Mesenchymal stem cell (in vitro differentiated cells and primary cell): ENCODE measurements around the gene P2RX4.

ENCODE experiments used
- DNase-seq: peaks from one replicate; pipeline ENCODE4 v3.0.0-alpha.2; 2013
- H2AFZ ChIP-seq: one replicate; pipeline ENCODE4 v1.6.1; 2013; ENCODE audit warnings: low read depth, mild to moderate bottlenecking, control low read depth, inconsistent platforms, low read length, moderate library complexity
- H2AK5ac ChIP-seq: 2 replicates; pipeline ENCODE4 v1.6.1; 2013; ENCODE audit warnings: low read length, moderate library complexity, mild to moderate bottlenecking, inconsistent platforms; ENCODE audit not compliant: severe bottlenecking
- H2BK120ac ChIP-seq: one replicate; pipeline ENCODE4 v1.6.1; 2013; ENCODE audit warnings: low read depth, mild to moderate bottlenecking, inconsistent platforms, low read length, moderate library complexity
- H2BK12ac ChIP-seq, 2 experiments: one replicate each; pipeline ENCODE4 v1.6.1; 2013; ENCODE audit warnings: inconsistent platforms in 2 of 2, low read length in 2 of 2, mild to moderate bottlenecking in 2 of 2, moderate library complexity in 2 of 2, control low read depth in 1 of 2
- H2BK15ac ChIP-seq: one replicate; pipeline ENCODE4 v1.6.1; 2013; ENCODE audit warnings: mild to moderate bottlenecking, low read depth, inconsistent platforms; ENCODE audit not compliant: poor library complexity, severe bottlenecking
- H2BK5ac ChIP-seq: 2 replicates; pipeline ENCODE4 v1.6.1; 2013; ENCODE audit warnings: low read depth, mild to moderate bottlenecking, low read length, control low read depth, inconsistent platforms; ENCODE audit not compliant: poor library complexity, severe bottlenecking
- H3K14ac ChIP-seq, 2 experiments: one replicate each; pipeline ENCODE4 v1.6.1; 2013; ENCODE audit warnings: inconsistent platforms in 2 of 2, low read length in 2 of 2, control low read depth in 1 of 2, mild to moderate bottlenecking in 1 of 2, moderate library complexity in 1 of 2
- H3K18ac ChIP-seq, 2 experiments: one replicate each; pipeline ENCODE4 v1.6.1; 2013; ENCODE audit warnings: inconsistent platforms in 2 of 2, low read length in 2 of 2, control low read depth in 1 of 2, low read depth in 1 of 2, mild to moderate bottlenecking in 1 of 2
- H3K23ac ChIP-seq, 2 experiments: one replicate each; pipeline ENCODE4 v1.6.1; 2013; ENCODE audit warnings: inconsistent platforms in 2 of 2, low read length in 2 of 2, mild to moderate bottlenecking in 2 of 2, moderate library complexity in 2 of 2, control low read depth in 1 of 2
- H3K27ac ChIP-seq: 2 replicates; pipeline ENCODE4 v1.5.1; 2013; ENCODE audit warnings: mild to moderate bottlenecking, moderate library complexity, low read length, control low read depth, inconsistent platforms; ENCODE audit not compliant: poor library complexity, severe bottlenecking
- H3K27me3 ChIP-seq, 2 experiments: 2 replicates each; pipeline versions ENCODE4 v1.6.1 to v1.7.0; 2013; ENCODE audit warnings: low read length in 2 of 2, mild to moderate bottlenecking in 2 of 2, moderate library complexity in 2 of 2, control low read depth in 1 of 2, inconsistent platforms in 1 of 2; ENCODE audit not compliant: control insufficient read depth in 1 of 2, insufficient read depth in 1 of 2
- H3K36me3 ChIP-seq, 2 experiments: 2 replicates each; pipeline versions ENCODE4 v1.6.1 to v1.7.0; 2013; ENCODE audit warnings: low read length in 2 of 2, control low read depth in 1 of 2, inconsistent platforms in 1 of 2, low read depth in 1 of 2, mild to moderate bottlenecking in 1 of 2; ENCODE audit not compliant: insufficient read depth in 2 of 2, control insufficient read depth in 1 of 2
- H3K4ac ChIP-seq, 2 experiments: one replicate each; pipeline ENCODE4 v1.6.1; 2013; ENCODE audit warnings: inconsistent platforms in 2 of 2, low read length in 2 of 2, mild to moderate bottlenecking in 2 of 2, moderate library complexity in 2 of 2, control low read depth in 1 of 2, low read depth in 1 of 2
- H3K4me1 ChIP-seq: 2 replicates; pipeline ENCODE4 v1.6.1; 2013; ENCODE audit warnings: low read depth, low read length, control low read depth; ENCODE audit not compliant: control insufficient read depth, insufficient read depth
- H3K4me2 ChIP-seq: 2 replicates; pipeline ENCODE4 v1.6.1; 2013; ENCODE audit warnings: low read length, mild to moderate bottlenecking, inconsistent platforms; ENCODE audit not compliant: poor library complexity, severe bottlenecking
- H3K4me3 ChIP-seq, 2 experiments: 2 replicates each; pipeline versions ENCODE4 v1.5.1 to v1.7.0; 2013; ENCODE audit warnings: low read length in 2 of 2, mild to moderate bottlenecking in 2 of 2, control low read depth in 1 of 2, low read depth in 1 of 2; ENCODE audit not compliant: insufficient read depth in 1 of 2
- H3K79me1 ChIP-seq: replicated peaks from 2 replicates; pipeline ENCODE4 v1.6.1; 2013; ENCODE audit warnings: mild to moderate bottlenecking, control low read depth, low read length, inconsistent platforms; ENCODE audit not compliant: poor library complexity, severe bottlenecking
- H3K9ac ChIP-seq: 2 replicates; pipeline ENCODE4 v1.7.0; 2013; ENCODE audit warnings: mild to moderate bottlenecking, low read length, moderate library complexity
- H3K9me3 ChIP-seq: 2 replicates; pipeline ENCODE4 v1.7.0; 2013; ENCODE audit warnings: mild to moderate bottlenecking, low read length; ENCODE audit not compliant: control insufficient read depth
- H4K8ac ChIP-seq: one replicate; pipeline ENCODE4 v1.6.1; 2013; ENCODE audit warnings: inconsistent platforms, mild to moderate bottlenecking, low read length, moderate library complexity
- H4K91ac ChIP-seq: one replicate; pipeline ENCODE4 v1.6.1; 2013; ENCODE audit warnings: mild to moderate bottlenecking, low read length, inconsistent platforms
- WGBS: methylation state at CpG from one replicate; pipeline ENCODE4 v1.1.7; 2013; ENCODE audit warnings: mixed read lengths; 5-methylcytosine and 5-hydroxymethylcytosine counted together

P2RX4 gene

DNA sequence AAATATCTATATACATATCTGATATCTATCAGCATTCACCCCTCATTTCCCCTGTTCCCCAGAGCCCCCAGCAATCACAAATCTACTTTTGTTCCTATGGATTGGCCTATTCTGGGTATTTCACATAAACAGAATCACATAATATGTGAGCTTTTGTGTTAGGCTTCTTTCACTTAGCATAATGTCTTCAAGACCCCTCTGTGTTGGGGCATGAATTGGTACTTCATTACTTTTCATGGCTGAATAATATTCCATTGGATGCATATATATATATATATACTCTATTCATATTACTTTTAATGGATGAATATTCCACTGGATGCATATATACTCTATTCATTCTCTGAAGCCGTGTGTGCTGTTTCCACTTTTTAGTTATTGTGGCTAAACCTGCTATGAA, 57.9 kb downstream of the P2RX4 start:
- no peak overlapping the region for H2BK5ac ChIP-seq
- no peak overlapping the region for H2BK12ac ChIP-seq
- no peak overlapping the region for H3K27ac ChIP-seq
- no peak overlapping the region for H2BK15ac ChIP-seq
- H3K14ac ChIP-seq, result no peak overlapping the region
- H4K8ac ChIP-seq, result no peak overlapping the region
- no peaks in the 10 kb centered on the region for H3K79me1 ChIP-seq
- no peaks in the 10 kb centered on the region for H3K27me3 ChIP-seq
- H3K23ac ChIP-seq, result no peak overlapping the region
- H4K91ac ChIP-seq, result no peak overlapping the region
- no peak overlapping the region for H2BK120ac ChIP-seq
- no peak overlapping the region for H3K9ac ChIP-seq
- no CpG with 5 or more reads among the region's 1 CpG for WGBS
- H3K4me3 ChIP-seq, result no peak overlapping the region
- no peaks in the 10 kb centered on the region for H3K4me1 ChIP-seq
- no peak for DNase-seq
- H3K18ac ChIP-seq, result no peak overlapping the region
- H2AK5ac ChIP-seq, result no peak overlapping the region
- peaks cover 29 to 66% of the 10 kb centered on the region in 2 experiments for H3K36me3 ChIP-seq
- no peak overlapping the region for H3K4ac ChIP-seq
- H3K4me2 ChIP-seq, result no peak overlapping the region
- no peak overlapping the region for H2AFZ ChIP-seq
- no peaks in the 10 kb centered on the region for H3K9me3 ChIP-seq

DNA sequence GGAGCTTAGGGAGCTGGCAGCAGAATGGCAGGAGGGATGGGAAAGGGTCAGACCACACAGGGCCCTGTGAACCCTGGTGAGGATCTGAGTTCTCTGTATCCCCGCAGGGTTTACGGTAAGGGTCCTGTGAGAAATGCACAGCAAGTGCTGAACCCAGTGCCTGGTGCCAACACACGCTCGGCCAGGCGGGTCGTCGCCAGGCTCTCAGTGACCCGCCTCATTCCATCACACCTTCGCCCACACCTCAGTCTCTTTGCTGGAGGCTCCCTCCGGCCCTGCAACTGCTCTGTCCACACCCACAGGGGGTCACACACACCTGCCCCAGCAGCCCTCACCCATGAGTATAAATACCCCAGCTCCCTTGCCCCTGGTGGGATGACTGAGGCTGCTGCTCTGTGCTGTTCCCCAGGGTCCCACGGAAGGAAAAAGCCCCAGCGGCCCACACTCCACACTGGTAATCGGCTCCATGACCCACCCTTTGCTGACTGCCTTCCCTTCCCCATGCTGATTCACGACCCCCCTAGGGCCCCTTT, 63.5 kb downstream of the P2RX4 start:
- no peak overlapping the region for H4K91ac ChIP-seq
- H2BK120ac ChIP-seq, result no peak overlapping the region
- WGBS, result 98% methylated on average over 14 of the region's 14 CpGs
- peaks cover 2% of the 10 kb centered on the region for H3K4me1 ChIP-seq
- H3K27me3 ChIP-seq, result no peaks in the 10 kb centered on the region
- H2BK15ac ChIP-seq, result no peak overlapping the region
- H3K4me2 ChIP-seq, result no peak overlapping the region
- no peak overlapping the region for H3K23ac ChIP-seq
- H3K9me3 ChIP-seq, result no peaks in the 10 kb centered on the region
- no peak overlapping the region for H2BK5ac ChIP-seq
- no peak overlapping the region for H3K18ac ChIP-seq
- H3K79me1 ChIP-seq, result peaks cover 3% of the 10 kb centered on the region
- H2BK12ac ChIP-seq, result no peak overlapping the region
- no peak overlapping the region for H3K4ac ChIP-seq
- no peak for DNase-seq
- H3K14ac ChIP-seq, result no peak overlapping the region
- no peak overlapping the region for H3K4me3 ChIP-seq
- H2AK5ac ChIP-seq, result no peak overlapping the region
- no peak overlapping the region for H4K8ac ChIP-seq
- H3K36me3 ChIP-seq, result peaks cover 31 to 38% of the 10 kb centered on the region in 2 experiments
- no peak overlapping the region for H2AFZ ChIP-seq
- H3K27ac ChIP-seq, result no peak overlapping the region
- no peak overlapping the region for H3K9ac ChIP-seq

- Histone ChIP-seq H3K9ac (no peak overlapping the region), H2BK15ac (no peak overlapping the region), H3K27ac (no peak overlapping the region), H2BK120ac (no peak overlapping the region), H2AK5ac (no peak overlapping the region), H4K8ac (no peak overlapping the region), H3K4me2 (no peak overlapping the region), H2BK5ac (no peak overlapping the region), H3K79me1 (peaks cover 3% of the 10 kb centered on the region), H3K9me3 (no peaks in the 10 kb centered on the region), H3K27me3 (no peaks in the 10 kb centered on the region), H3K23ac (no peak overlapping the region), H3K18ac (no peak overlapping the region), H3K36me3 (peaks cover 30% of the 10 kb centered on the region in 2 experiments), H3K4me3 (no peak overlapping the region), H2AFZ (no peak overlapping the region), H4K91ac (no peak overlapping the region), H3K4me1 (peaks cover 2% of the 10 kb centered on the region), H2BK12ac (no peak overlapping the region), H3K4ac (no peak overlapping the region), H3K14ac (no peak overlapping the region)
- 96% methylated on average over 34 of the region's 35 CpGs for WGBS
- no peak for DNase-seq
Observed at GRCh38 chr12:121274036-121274763, 64.3 kb downstream of the P2RX4 start.

DNA sequence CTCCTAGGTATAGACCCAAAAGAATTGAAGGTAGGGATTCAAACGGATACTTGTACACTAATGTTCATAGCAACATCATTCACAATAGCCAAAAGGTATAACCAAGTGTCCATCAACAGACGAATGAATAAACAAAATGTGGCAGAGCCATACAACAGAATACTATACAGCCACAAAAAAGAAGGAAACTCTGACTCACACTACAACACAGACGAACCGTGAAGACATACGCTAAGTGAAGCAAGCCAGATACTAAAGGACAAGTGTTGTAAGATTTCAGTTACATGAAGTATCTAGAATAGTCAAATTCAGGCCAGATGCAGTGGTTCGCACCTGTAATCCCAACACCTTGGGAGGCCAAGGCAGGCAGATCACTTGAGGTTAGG, 67.4 kb downstream of the P2RX4 start:
- Histone ChIP-seq H2AK5ac (no peak overlapping the region), H4K91ac (no peak overlapping the region), H3K4ac (no peak overlapping the region), H2BK12ac (no peak overlapping the region), H2BK5ac (no peak overlapping the region), H3K9me3 (no peaks in the 10 kb centered on the region), H4K8ac (no peak overlapping the region), H3K4me2 (no peak overlapping the region), H2BK15ac (no peak overlapping the region), H3K14ac (no peak overlapping the region), H2AFZ (no peak overlapping the region), H3K27me3 (no peaks in the 10 kb centered on the region), H3K4me1 (peaks cover 2% of the 10 kb centered on the region), H3K79me1 (peaks cover 10% of the 10 kb centered on the region), H2BK120ac (no peak overlapping the region), H3K9ac (peak overlapping the region; percentile 67), H3K23ac (no peak overlapping the region), H3K36me3 (peaks cover 16 to 24% of the 10 kb centered on the region in 2 experiments), H3K4me3 (peak overlapping the region in 1 of 2 experiments; percentile 7), H3K27ac (no peak overlapping the region), H3K18ac (no peak overlapping the region)
- peak; percentile 44 for DNase-seq
- 97% methylated on average over 3 of the region's 6 CpGs for WGBS
